GM23338 (cell line): ENCODE data around the gene FBXL19. TPM values are rescaled to one million over a fixed set of nuclear protein-coding genes. Genes with fewer than 3 reads are reported as not detected.

Experiments
- ATAC-seq: fragments of 200-7000 bp; cut with Tn5 transposase; 3 replicates; pipeline ENCODE4 v1.9.1; 2020
- DNase-seq: peaks from one replicate; pipeline ENCODE4 v3.0.0-alpha.2; 2015; ENCODE audit warnings: low spot score
- H2AFZ ChIP-seq: fragments of 200-600 bp; sonication (generic); 2 replicates; pipeline ENCODE4 v1.8.0; 2016; ENCODE audit warnings: antibody characterized with exemption, mild to moderate bottlenecking, moderate library complexity
- H3F3A ChIP-seq: fragments of 200-600 bp; sonication (generic); replicated peaks from 2 replicates; pipeline ENCODE4 v1.8.0; 2017; ENCODE audit warnings: antibody characterized with exemption, mixed run types, low read depth
- H3K27ac ChIP-seq: fragments of 200-600 bp; sonication (generic); 2 replicates; pipeline ENCODE4 v1.6.1; 2016; ENCODE audit warnings: low read depth
- H3K27me3 ChIP-seq: fragments of 200-600 bp; sonication (generic); 2 replicates; pipeline ENCODE4 v1.8.0; 2016; ENCODE audit warnings: mild to moderate bottlenecking, mixed run types, moderate library complexity; ENCODE audit not compliant: insufficient read depth
- H3K36me3 ChIP-seq: fragments of 200-600 bp; sonication (generic); 2 replicates; pipeline ENCODE4 v1.8.0; 2016; ENCODE audit warnings: mild to moderate bottlenecking; ENCODE audit not compliant: insufficient read depth
- H3K4me1 ChIP-seq: fragments of 200-600 bp; sonication (generic); 2 replicates; pipeline ENCODE4 v1.8.0; 2016; ENCODE audit warnings: mild to moderate bottlenecking, moderate library complexity; ENCODE audit not compliant: insufficient read depth
- H3K4me2 ChIP-seq: fragments of 200-600 bp; sonication (generic); 2 replicates; pipeline ENCODE4 v1.7.1; 2017; ENCODE audit warnings: mixed run types
- H3K4me3 ChIP-seq: fragments of 200-600 bp; sonication (generic); 2 replicates; pipeline ENCODE4 v1.6.1; 2016; ENCODE audit warnings: mixed run types
- H3K79me2 ChIP-seq: fragments of 200-600 bp; sonication (generic); replicated peaks from 2 replicates; pipeline ENCODE4 v1.8.0; 2017; ENCODE audit warnings: mild to moderate bottlenecking; ENCODE audit not compliant: insufficient read depth
- H3K9me2 ChIP-seq: fragments of 200-600 bp; sonication (generic); 2 replicates; pipeline ENCODE4 v1.8.0; 2017; ENCODE audit not compliant: insufficient read depth
- H4K20me1 ChIP-seq: fragments of 200-600 bp; sonication (generic); replicated peaks from 2 replicates; pipeline ENCODE4 v1.8.0; 2017; ENCODE audit warnings: mild to moderate bottlenecking; ENCODE audit not compliant: insufficient read depth
- H3K27ac Mint-ChIP-seq: 2 replicates; pipeline ENCODE4 v1.8.0; 2020; ENCODE audit warnings: inconsistent platforms, mild to moderate bottlenecking, moderate library complexity, mixed read lengths
- H3K27me3 Mint-ChIP-seq: 3 replicates; pipeline ENCODE4 v1.8.0; 2022; ENCODE audit warnings: low read depth, mild to moderate bottlenecking, moderate library complexity, mixed read lengths, inconsistent platforms; ENCODE audit not compliant: insufficient read depth, poor library complexity
- H3K36me3 Mint-ChIP-seq: 3 replicates; pipeline ENCODE4 v1.8.0; 2021; ENCODE audit warnings: low read depth, mild to moderate bottlenecking, inconsistent platforms, moderate library complexity, mixed read lengths
- H3K4me1 Mint-ChIP-seq: 3 replicates; pipeline ENCODE4 v1.8.0; 2020; ENCODE audit warnings: mild to moderate bottlenecking, inconsistent platforms, mixed read lengths
- H3K4me3 Mint-ChIP-seq: 3 replicates; pipeline ENCODE4 v1.8.0; 2021; ENCODE audit warnings: moderate library complexity, mild to moderate bottlenecking, inconsistent platforms, mixed read lengths
- H3K9me3 Mint-ChIP-seq: 3 replicates; pipeline ENCODE4 v1.8.0; 2020; ENCODE audit warnings: moderate library complexity, mild to moderate bottlenecking, inconsistent platforms, mixed read lengths
- CREB1 ChIP-seq: fragments of 250-450 bp; sonication (Bioruptor Pico); IDR thresholded peaks from 2 replicates; pipeline ENCODE4 v1.5.0; 2020; ENCODE audit warnings: low read depth, mild to moderate bottlenecking, moderate library complexity
- CTCF ChIP-seq, 2 experiments: fragments of 200-600 bp in 1 of 2; sonication (generic) in 1 of 2; conservative IDR thresholded peaks; 2 replicates each; pipeline versions ENCODE4 v1.5.1 to v1.6.1; 2016 to 2017; ENCODE audit warnings: antibody characterized with exemption in 2 of 2, low read depth in 2 of 2, mild to moderate bottlenecking in 2 of 2, moderate library complexity in 1 of 2
- ETS1 ChIP-seq: IDR thresholded peaks from 2 replicates; pipeline ENCODE4 v1.6.1; 2016; ENCODE audit warnings: antibody characterized with exemption
- JUNB ChIP-seq: IDR thresholded peaks from one replicate; pipeline ENCODE4 v1.6.1; 2016; ENCODE audit warnings: antibody characterized with exemption; ENCODE audit not compliant: unreplicated experiment
- NANOG ChIP-seq: IDR thresholded peaks from 2 replicates; pipeline ENCODE4 v1.6.1; 2016; ENCODE audit warnings: antibody characterized with exemption, borderline replicate concordance
- POLR2AphosphoS5 ChIP-seq: IDR thresholded peaks from 2 replicates; pipeline ENCODE4 v1.6.1; 2016; ENCODE audit warnings: antibody characterized with exemption, low read depth
- STAT1 ChIP-seq: IDR thresholded peaks from one replicate; pipeline ENCODE4 v1.6.1; 2016; ENCODE audit warnings: antibody characterized with exemption; ENCODE audit not compliant: unreplicated experiment
- ZNF114 ChIP-seq: fragments of 250-450 bp; sonication (Bioruptor Pico); IDR thresholded peaks from 2 replicates; pipeline ENCODE4 v1.5.0; 2020; ENCODE audit warnings: mild to moderate bottlenecking, moderate library complexity
- ZNF331 ChIP-seq: fragments of 250-450 bp; sonication (Bioruptor Pico); IDR thresholded peaks from 2 replicates; pipeline ENCODE4 v1.5.0; 2020; ENCODE audit warnings: low read depth, mild to moderate bottlenecking, moderate library complexity
- polyA plus RNA-seq: library from polyadenylated mRNA; unstranded; fragments of >200 nt; fragmentation: Nextera tagmentation; extraction: Ambion mirVana; gene quantifications from 2 replicates; pipeline ENCODE4 v1.2.1, GENCODE V29; 2016
- total RNA-seq: library from RNA; depleted of rRNA; stranded (reverse); fragments of >200 nt; shearing (Covaris generic); gene quantifications from 2 replicates; pipeline ENCODE4 v1.2.3, GENCODE V29; 2014
- TF ChIP-seq, protein P1 (sequence below): fragments of 250-450 bp; sonication (Bioruptor Pico); IDR thresholded peaks from 2 replicates; pipeline ENCODE4 v1.5.0; 2020; ENCODE audit warnings: mild to moderate bottlenecking, moderate library complexity
- TF ChIP-seq, protein P2 (sequence below): IDR thresholded peaks from one replicate; pipeline ENCODE4 v1.6.1; 2018; ENCODE audit warnings: antibody characterized with exemption; ENCODE audit not compliant: unreplicated experiment

Gene FBXL19
- total and polyA plus RNA-seq, 2 experiments from 2014 or later = 12.5 to 71.5 TPM

DNA sequence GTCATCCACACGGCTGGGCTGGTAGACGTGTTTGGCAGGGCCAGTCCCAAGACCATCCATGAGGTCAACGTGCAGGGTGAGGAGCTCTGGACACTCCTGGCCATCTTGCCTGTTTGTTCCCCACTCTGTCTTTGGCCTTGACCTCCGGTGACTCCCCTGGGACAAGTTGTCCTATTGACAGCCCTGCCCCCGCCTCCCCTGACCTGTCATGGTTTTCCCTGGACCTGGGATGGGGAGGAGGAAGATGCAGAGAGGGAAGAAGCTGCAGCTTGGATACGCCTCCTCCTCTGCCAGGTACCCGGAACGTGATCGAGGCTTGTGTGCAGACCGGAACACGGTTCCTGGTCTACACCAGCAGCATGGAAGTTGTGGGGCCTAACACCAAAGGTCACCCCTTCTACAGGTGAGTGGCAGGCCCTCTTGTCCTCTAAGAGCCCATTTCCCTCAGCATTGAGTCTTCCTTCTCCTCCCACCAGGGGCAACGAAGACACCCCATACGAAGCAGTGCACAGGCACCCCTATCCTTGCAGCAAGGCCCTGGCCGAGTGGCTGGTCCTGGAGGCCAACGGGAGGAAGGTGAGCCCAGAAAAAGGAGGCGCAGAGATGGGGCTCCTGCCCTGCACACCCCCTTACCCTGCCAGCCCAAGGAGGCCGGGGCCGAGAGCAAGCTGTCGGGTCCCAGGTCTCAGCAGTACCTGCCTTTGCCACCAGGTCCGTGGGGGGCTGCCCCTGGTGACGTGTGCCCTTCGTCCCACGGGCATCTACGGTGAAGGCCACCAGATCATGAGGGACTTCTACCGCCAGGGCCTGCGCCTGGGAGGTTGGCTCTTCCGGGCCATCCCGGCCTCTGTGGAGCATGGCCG is 63.0 kb downstream of the FBXL19 start (continued):
- no peak for TF ChIP-seq ETS1
- TF ChIP-seq CREB1 (CRISPR knock-in tag) = no peak

DNA sequence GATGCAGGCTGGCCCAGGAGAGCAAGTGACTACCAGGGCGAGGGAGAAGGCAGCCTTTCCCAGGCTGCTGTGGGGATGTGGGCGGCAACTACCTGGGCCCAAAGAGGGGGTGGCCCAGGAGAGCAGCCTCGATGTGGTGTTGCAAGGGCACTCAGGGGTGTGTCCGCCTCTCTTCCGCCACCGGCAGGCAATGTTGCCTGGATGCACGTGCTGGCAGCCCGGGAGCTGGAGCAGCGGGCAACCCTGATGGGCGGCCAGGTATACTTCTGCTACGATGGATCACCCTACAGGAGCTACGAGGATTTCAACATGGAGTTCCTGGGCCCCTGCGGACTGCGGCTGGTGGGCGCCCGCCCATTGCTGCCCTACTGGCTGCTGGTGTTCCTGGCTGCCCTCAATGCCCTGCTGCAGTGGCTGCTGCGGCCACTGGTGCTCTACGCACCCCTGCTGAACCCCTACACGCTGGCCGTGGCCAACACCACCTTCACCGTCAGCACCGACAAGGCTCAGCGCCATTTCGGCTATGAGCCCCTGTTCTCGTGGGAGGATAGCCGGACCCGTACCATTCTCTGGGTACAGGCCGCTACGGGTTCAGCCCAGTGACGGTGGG is 64.3 kb downstream of the FBXL19 start:
- no peak overlapping the region for H3K27ac Mint-ChIP-seq
- no peaks in the 10 kb centered on the region for H3K79me2 ChIP-seq
- DNase-seq (peak; percentile 47), ATAC-seq (no peak)
- H3K4me3 ChIP-seq = no peak overlapping the region
- peaks cover 15% of the 10 kb centered on the region for H3K27me3 Mint-ChIP-seq
- no peak overlapping the region for H3K4me2 ChIP-seq
- no peaks in the 10 kb centered on the region for H3K9me2 ChIP-seq
- H3K36me3 Mint-ChIP-seq = peaks cover 10% of the 10 kb centered on the region
- no peaks in the 10 kb centered on the region; the same call in 1 of the 2 replicates for H4K20me1 ChIP-seq
- no peaks in the 10 kb centered on the region for H3K4me1 ChIP-seq
- H3K4me3 Mint-ChIP-seq = no peak overlapping the region
- no peaks in the 10 kb centered on the region; the same call in 2 of the 3 replicates for H3K9me3 Mint-ChIP-seq
- peaks cover 4% of the 10 kb centered on the region; the same call in 1 of the 2 replicates for H3K36me3 ChIP-seq
- no peak overlapping the region for H3K27ac ChIP-seq
- peaks cover 13% of the 10 kb centered on the region for H3F3A ChIP-seq
- H2AFZ ChIP-seq = no peak overlapping the region
- H3K4me1 Mint-ChIP-seq = peaks cover 6% of the 10 kb centered on the region; the same call in 2 of the 3 replicates
- no peaks in the 10 kb centered on the region for H3K27me3 ChIP-seq
- TF ChIP-seq, protein P1, sequence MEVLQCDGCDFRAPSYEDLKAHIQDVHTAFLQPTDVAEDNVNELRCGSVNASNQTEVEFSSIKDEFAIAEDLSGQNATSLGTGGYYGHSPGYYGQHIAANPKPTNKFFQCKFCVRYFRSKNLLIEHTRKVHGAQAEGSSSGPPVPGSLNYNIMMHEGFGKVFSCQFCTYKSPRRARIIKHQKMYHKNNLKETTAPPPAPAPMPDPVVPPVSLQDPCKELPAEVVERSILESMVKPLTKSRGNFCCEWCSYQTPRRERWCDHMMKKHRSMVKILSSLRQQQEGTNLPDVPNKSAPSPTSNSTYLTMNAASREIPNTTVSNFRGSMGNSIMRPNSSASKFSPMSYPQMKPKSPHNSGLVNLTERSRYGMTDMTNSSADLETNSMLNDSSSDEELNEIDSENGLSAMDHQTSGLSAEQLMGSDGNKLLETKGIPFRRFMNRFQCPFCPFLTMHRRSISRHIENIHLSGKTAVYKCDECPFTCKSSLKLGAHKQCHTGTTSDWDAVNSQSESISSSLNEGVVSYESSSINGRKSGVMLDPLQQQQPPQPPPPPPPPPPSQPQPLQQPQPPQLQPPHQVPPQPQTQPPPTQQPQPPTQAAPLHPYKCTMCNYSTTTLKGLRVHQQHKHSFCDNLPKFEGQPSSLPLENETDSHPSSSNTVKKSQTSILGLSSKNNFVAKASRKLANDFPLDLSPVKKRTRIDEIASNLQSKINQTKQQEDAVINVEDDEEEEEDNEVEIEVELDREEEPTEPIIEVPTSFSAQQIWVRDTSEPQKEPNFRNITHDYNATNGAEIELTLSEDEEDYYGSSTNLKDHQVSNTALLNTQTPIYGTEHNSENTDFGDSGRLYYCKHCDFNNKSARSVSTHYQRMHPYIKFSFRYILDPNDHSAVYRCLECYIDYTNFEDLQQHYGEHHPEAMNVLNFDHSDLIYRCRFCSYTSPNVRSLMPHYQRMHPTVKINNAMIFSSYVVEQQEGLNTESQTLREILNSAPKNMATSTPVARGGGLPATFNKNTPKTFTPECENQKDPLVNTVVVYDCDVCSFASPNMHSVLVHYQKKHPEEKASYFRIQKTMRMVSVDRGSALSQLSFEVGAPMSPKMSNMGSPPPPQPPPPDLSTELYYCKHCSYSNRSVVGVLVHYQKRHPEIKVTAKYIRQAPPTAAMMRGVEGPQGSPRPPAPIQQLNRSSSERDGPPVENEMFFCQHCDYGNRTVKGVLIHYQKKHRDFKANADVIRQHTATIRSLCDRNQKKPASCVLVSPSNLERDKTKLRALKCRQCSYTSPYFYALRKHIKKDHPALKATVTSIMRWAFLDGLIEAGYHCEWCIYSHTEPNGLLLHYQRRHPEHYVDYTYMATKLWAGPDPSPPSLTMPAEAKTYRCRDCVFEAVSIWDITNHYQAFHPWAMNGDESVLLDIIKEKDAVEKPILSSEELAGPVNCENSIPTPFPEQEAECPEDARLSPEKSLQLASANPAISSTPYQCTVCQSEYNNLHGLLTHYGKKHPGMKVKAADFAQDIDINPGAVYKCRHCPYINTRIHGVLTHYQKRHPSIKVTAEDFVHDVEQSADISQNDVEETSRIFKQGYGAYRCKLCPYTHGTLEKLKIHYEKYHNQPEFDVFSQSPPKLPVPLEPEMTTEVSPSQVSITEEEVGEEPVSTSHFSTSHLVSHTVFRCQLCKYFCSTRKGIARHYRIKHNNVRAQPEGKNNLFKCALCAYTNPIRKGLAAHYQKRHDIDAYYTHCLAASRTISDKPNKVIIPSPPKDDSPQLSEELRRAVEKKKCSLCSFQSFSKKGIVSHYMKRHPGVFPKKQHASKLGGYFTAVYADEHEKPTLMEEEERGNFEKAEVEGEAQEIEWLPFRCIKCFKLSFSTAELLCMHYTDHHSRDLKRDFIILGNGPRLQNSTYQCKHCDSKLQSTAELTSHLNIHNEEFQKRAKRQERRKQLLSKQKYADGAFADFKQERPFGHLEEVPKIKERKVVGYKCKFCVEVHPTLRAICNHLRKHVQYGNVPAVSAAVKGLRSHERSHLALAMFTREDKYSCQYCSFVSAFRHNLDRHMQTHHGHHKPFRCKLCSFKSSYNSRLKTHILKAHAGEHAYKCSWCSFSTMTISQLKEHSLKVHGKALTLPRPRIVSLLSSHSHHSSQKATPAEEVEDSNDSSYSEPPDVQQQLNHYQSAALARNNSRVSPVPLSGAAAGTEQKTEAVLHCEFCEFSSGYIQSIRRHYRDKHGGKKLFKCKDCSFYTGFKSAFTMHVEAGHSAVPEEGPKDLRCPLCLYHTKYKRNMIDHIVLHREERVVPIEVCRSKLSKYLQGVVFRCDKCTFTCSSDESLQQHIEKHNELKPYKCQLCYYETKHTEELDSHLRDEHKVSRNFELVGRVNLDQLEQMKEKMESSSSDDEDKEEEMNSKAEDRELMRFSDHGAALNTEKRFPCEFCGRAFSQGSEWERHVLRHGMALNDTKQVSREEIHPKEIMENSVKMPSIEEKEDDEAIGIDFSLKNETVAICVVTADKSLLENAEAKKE (CRISPR knock-in tag) = no peak
- TF ChIP-seq CREB1 (CRISPR knock-in tag) = no peak
- no peak for TF ChIP-seq JUNB
- no peak for TF ChIP-seq ZNF114 (CRISPR knock-in tag)
- TF ChIP-seq, protein P2, sequence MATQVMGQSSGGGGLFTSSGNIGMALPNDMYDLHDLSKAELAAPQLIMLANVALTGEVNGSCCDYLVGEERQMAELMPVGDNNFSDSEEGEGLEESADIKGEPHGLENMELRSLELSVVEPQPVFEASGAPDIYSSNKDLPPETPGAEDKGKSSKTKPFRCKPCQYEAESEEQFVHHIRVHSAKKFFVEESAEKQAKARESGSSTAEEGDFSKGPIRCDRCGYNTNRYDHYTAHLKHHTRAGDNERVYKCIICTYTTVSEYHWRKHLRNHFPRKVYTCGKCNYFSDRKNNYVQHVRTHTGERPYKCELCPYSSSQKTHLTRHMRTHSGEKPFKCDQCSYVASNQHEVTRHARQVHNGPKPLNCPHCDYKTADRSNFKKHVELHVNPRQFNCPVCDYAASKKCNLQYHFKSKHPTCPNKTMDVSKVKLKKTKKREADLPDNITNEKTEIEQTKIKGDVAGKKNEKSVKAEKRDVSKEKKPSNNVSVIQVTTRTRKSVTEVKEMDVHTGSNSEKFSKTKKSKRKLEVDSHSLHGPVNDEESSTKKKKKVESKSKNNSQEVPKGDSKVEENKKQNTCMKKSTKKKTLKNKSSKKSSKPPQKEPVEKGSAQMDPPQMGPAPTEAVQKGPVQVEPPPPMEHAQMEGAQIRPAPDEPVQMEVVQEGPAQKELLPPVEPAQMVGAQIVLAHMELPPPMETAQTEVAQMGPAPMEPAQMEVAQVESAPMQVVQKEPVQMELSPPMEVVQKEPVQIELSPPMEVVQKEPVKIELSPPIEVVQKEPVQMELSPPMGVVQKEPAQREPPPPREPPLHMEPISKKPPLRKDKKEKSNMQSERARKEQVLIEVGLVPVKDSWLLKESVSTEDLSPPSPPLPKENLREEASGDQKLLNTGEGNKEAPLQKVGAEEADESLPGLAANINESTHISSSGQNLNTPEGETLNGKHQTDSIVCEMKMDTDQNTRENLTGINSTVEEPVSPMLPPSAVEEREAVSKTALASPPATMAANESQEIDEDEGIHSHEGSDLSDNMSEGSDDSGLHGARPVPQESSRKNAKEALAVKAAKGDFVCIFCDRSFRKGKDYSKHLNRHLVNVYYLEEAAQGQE = no peak
- no peak for TF ChIP-seq NANOG
- no peak for TF ChIP-seq CTCF (conservative IDR thresholded peaks at IDR 0.05; ENCODE audit: low read depth in 2 of 2)
- TF ChIP-seq POLR2AphosphoS5 = no peak
- TF ChIP-seq ZNF331 (CRISPR knock-in tag) = no peak
- TF ChIP-seq STAT1 = no peak
